HFFc6 (cell line): ENCODE measurements around the gene SST. TPM values are rescaled to one million over a fixed set of nuclear protein-coding genes. Genes with fewer than 3 reads are reported as not detected.
A peak's percentile ranks its signal among the peaks of the same experiment; 100 is the strongest.
"Not testable (repeated sequence)": the region's sequence is repeated elsewhere in the genome, so short reads cannot be mapped to it uniquely, and the experiment has no call there.

Experiments used
- DNase-seq: peaks from one replicate; pipeline ENCODE4 v3.0.0-alpha.2; 2018
- H3K27ac Mint-ChIP-seq: 2 replicates; pipeline ENCODE4 v1.8.0; 2020; ENCODE audit warnings: mild to moderate bottlenecking, mixed read lengths
- H3K27me3 Mint-ChIP-seq: 2 replicates; pipeline ENCODE4 v1.8.0; 2021; ENCODE audit warnings: mild to moderate bottlenecking, moderate library complexity, mixed read lengths; ENCODE audit not compliant: insufficient read depth
- H3K36me3 Mint-ChIP-seq: 2 replicates; pipeline ENCODE4 v1.8.0; 2021; ENCODE audit warnings: low read depth, mixed read lengths
- H3K4me1 Mint-ChIP-seq: 2 replicates; pipeline ENCODE4 v1.8.0; 2020; ENCODE audit warnings: low read depth, mixed read lengths
- H3K4me3 Mint-ChIP-seq: 2 replicates; pipeline ENCODE4 v1.8.0; 2020; ENCODE audit warnings: mild to moderate bottlenecking, moderate library complexity, mixed read lengths
- H3K9me3 Mint-ChIP-seq: 2 replicates; pipeline ENCODE4 v1.8.0; 2020; ENCODE audit warnings: mild to moderate bottlenecking, mixed read lengths
- total RNA-seq, 6 experiments: library from RNA; stranded (reverse); fragmentation: NEBNext Ultra II Directional; extraction: Animal tissue kit (Norgen Biotek cat#: 25700); gene quantifications; 2 replicates in 1 of 6; 3 replicates in 5 of 6; pipeline ENCODE4 v1.2.3, GENCODE V29; 2021
- TF ChIP-seq, protein P1 (sequence below): fragments of 200-600 bp; sonication (generic); IDR thresholded peaks from 2 replicates; pipeline ENCODE4 v1.5.0; 2021; ENCODE audit warnings: antibody characterized with exemption, mild to moderate bottlenecking

Gene SST
- total RNA-seq, 6 experiments from 2014 or later, result not detected

DNA sequence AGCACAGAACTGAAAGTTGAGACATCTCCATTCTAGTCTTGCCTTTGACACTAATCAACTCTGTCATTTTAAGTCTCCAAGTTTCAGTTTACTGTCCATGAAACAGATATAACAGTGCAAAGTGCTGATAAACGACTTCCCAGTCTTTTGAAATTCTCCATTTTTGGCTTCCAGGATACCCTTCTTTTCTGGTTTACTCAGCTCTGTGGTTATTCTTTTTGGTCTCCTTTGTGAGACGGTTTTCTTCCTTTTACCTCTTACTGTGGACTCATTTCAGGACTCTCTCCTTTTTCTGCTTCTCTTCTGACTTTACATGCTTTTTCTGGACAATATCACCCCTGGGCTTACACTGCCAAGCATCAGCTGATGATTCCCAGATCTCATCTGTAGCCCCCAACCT is 18.9 kb downstream of the SST start:
- Mint-ChIP-seq H3K4me1 (peaks cover 8% of the 10 kb centered on the region; the same call in 1 of the 2 replicates), H3K27ac (no peak overlapping the region), H3K9me3 (peaks cover 5% of the 10 kb centered on the region; the same call in 1 of the 2 replicates), H3K36me3 (no peaks in the 10 kb centered on the region), H3K27me3 (peaks cover 18% of the 10 kb centered on the region), H3K4me3 (no peak overlapping the region)
- TF ChIP-seq, protein P1, sequence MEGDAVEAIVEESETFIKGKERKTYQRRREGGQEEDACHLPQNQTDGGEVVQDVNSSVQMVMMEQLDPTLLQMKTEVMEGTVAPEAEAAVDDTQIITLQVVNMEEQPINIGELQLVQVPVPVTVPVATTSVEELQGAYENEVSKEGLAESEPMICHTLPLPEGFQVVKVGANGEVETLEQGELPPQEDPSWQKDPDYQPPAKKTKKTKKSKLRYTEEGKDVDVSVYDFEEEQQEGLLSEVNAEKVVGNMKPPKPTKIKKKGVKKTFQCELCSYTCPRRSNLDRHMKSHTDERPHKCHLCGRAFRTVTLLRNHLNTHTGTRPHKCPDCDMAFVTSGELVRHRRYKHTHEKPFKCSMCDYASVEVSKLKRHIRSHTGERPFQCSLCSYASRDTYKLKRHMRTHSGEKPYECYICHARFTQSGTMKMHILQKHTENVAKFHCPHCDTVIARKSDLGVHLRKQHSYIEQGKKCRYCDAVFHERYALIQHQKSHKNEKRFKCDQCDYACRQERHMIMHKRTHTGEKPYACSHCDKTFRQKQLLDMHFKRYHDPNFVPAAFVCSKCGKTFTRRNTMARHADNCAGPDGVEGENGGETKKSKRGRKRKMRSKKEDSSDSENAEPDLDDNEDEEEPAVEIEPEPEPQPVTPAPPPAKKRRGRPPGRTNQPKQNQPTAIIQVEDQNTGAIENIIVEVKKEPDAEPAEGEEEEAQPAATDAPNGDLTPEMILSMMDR, result no peak
- no peak for DNase-seq

GRCh38 chr3:187648177-187648576 is 22.0 kb downstream of the SST start:
- TF ChIP-seq, protein P1, result no peak
- no peaks in the 10 kb centered on the region for H3K36me3 Mint-ChIP-seq
- H3K27ac Mint-ChIP-seq, result no peak overlapping the region
- H3K4me3 Mint-ChIP-seq, result no peak overlapping the region
- H3K4me1 Mint-ChIP-seq, result peaks cover 8% of the 10 kb centered on the region; the same call in 1 of the 2 replicates
- peaks cover under 1% of the 10 kb centered on the region; the same call in 1 of the 2 replicates for H3K9me3 Mint-ChIP-seq
- no peak for DNase-seq
- H3K27me3 Mint-ChIP-seq, result peaks cover 18% of the 10 kb centered on the region

- peaks cover 15% of the 10 kb centered on the region for H3K27me3 Mint-ChIP-seq
- no peaks in the 10 kb centered on the region for H3K9me3 Mint-ChIP-seq
- H3K27ac Mint-ChIP-seq, result no peak overlapping the region
- peaks cover 8% of the 10 kb centered on the region; the same call in 1 of the 2 replicates for H3K4me1 Mint-ChIP-seq
- no peaks in the 10 kb centered on the region for H3K36me3 Mint-ChIP-seq
- no peak overlapping the region for H3K4me3 Mint-ChIP-seq
- DNase-seq, result no peak
- TF ChIP-seq, protein P1, result no peak
Measured at GRCh38 chr3:187646906-187647660, 23.1 kb downstream of the SST start.

DNA sequence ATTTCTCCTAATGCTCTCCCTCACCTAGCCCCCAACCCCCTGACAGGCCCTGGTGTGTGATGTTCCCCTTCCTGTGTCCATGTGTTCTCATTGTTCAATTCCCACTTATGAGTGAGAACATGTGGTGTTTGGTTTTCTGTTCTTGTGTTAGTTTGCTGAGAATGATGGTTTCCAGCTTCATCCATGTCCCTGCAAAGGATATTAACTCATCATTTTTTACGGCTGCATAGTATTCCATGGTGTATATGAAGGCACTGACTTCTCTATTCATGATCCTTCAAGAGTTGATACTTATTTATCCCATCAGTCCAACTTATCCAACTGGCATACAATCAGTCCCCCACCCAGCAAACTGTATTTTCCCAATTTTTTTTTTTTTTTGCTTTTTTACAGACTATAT is 24.8 kb downstream of the SST start:
- peaks cover 19% of the 10 kb centered on the region for H3K4me1 Mint-ChIP-seq
- H3K27me3 Mint-ChIP-seq, result not testable (repeated sequence)

DNA sequence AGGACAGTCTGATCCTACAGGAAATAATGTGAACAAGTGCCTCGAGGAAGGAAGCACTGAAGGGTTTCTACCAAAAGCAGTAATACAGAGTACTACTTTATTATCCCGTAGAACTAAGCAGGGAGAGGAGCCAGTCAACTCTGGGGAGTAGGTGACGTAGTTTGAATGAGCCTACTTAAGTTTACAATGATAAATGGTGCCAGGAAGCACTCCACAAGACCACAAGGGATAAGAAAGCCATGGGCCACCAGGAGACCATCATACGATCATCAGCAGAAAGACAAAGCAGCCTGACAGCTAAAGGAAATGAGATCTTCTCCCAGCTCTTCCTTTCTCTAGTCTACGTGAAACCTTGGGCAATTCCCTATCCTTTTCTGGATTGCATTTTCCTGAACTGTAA is 27.3 kb downstream of the SST start:
- H3K27me3 Mint-ChIP-seq, result no peaks in the 10 kb centered on the region; the same call in 1 of the 2 replicates
- no peak for DNase-seq
- TF ChIP-seq, protein P1, result no peak
- H3K27ac Mint-ChIP-seq, result no peak overlapping the region
- H3K9me3 Mint-ChIP-seq, result no peaks in the 10 kb centered on the region
- H3K36me3 Mint-ChIP-seq, result no peaks in the 10 kb centered on the region
- H3K4me3 Mint-ChIP-seq, result no peak overlapping the region
- H3K4me1 Mint-ChIP-seq, result peaks cover 29% of the 10 kb centered on the region

More for the DNA sequence above, 24.8 kb downstream of the SST start:
- H3K9me3 Mint-ChIP-seq, DNase-seq, H3K4me3 Mint-ChIP-seq, H3K36me3 Mint-ChIP-seq, H3K27ac Mint-ChIP-seq: not testable (repeated sequence)

GRCh38 chr3:187641320-187642016 is 28.7 kb downstream of the SST start:
- Mint-ChIP-seq H3K27ac (peak overlapping the region; percentile 35; the same call in 1 of the 2 replicates), H3K4me3 (no peak overlapping the region), H3K27me3 (no peaks in the 10 kb centered on the region; the same call in 1 of the 2 replicates), H3K9me3 (no peaks in the 10 kb centered on the region), H3K4me1 (peaks cover 20% of the 10 kb centered on the region), H3K36me3 (no peaks in the 10 kb centered on the region)
- DNase-seq, result no peak
- TF ChIP-seq, protein P1, result no peak
